Psoas muscle (tissue), 8 donors: ENCODE data around the gene QDPR. TPM values are rescaled to one million over a fixed set of nuclear protein-coding genes. Genes with fewer than 3 reads are reported as not detected.
A peak's percentile ranks its signal among the peaks of the same experiment; 100 is the strongest.

Experiments used
- ATAC-seq, 4 donors: fragments of 200-7000 bp; cut with Tn5 transposase; one replicate each; pipeline ENCODE4 v1.9.1; 2020; ENCODE audit warnings: moderate library complexity in 3 of 4, mild to moderate bottlenecking in 2 of 4
- DNase-seq, 2 donors: peaks; one replicate each; pipeline ENCODE4 v3.0.0-alpha.2; 2020
- H3K27ac ChIP-seq: fragments of 200-600 bp; one replicate; pipeline ENCODE4 v1.8.0; 2022
- H3K27me3 ChIP-seq, 3 donors: fragments of 200-600 bp in 1 of 3; one replicate each; pipeline versions ENCODE4 v1.6.1 to v1.8.0; 2013 to 2022; ENCODE audit warnings: low read length in 2 of 3, mild to moderate bottlenecking in 2 of 3, moderate library complexity in 1 of 3; ENCODE audit not compliant: insufficient read depth in 3 of 3
- H3K36me3 ChIP-seq, 2 donors: fragments of 200-600 bp in 1 of 2; one replicate each; pipeline versions ENCODE4 v1.6.1 to v1.8.0; 2013 to 2022; ENCODE audit warnings: low read depth in 1 of 2, mild to moderate bottlenecking in 1 of 2, moderate library complexity in 1 of 2; ENCODE audit not compliant: insufficient read depth in 1 of 2
- H3K4me1 ChIP-seq: fragments of 200-600 bp; one replicate; pipeline ENCODE4 v1.8.0; 2022
- H3K4me3 ChIP-seq: fragments of 200-600 bp; one replicate; pipeline ENCODE4 v1.8.0; 2022; ENCODE audit warnings: mild to moderate bottlenecking
- H3K9me3 ChIP-seq: fragments of 200-600 bp; one replicate; pipeline ENCODE4 v1.8.0; 2022
- WGBS, 3 donors: extraction: QIAGEN DNeasy Blood & Tissue Kit; methylation state at CpG; one replicate each; pipeline versions ENCODE4 v1.1.6 to v1.1.7; 2013; 5-methylcytosine and 5-hydroxymethylcytosine counted together
- intact Hi-C, 2 donors: fragments of 100-400 bp; cut with DNase I; formaldehyde crosslinking; loops; one replicate each; pipeline versions ENCODE4 v1.11.0 to v1.14.2; 2022
- polyA plus RNA-seq, 3 donors: library from polyadenylated mRNA; stranded (reverse); fragments of 200-250 nt; gene quantifications; one replicate each; pipeline ENCODE4 v1.2.3, GENCODE V29; 2013
- total RNA-seq, 4 donors: library from RNA; stranded (reverse); fragmentation: NEBNext Ultra II Directional in 2 of 4; extraction: Animal tissue kit (Norgen Biotek cat#: 25700) in 2 of 4; gene quantifications; one replicate each; pipeline versions ENCODE4 v1.2.1 to v1.2.4, GENCODE V29; 2021 to 2023
- TF ChIP-seq, protein P1 (sequence below): fragments of 200-600 bp; IDR thresholded peaks from one replicate; pipeline ENCODE4 v1.8.0; 2022; ENCODE audit warnings: antibody characterized with exemption
- donor health status: healthy with polysubstance abuse.
- donor health status: DM: no; HTN: no; CAD: no; lungs with moderate emphysema.
- donor health status: Bipolar disorder and iron deficiency.
- donor health status: healthy.
- donor health status: DM: yes; HTN: yes; CAD: no.
- donor health status: DM: no; HTN: no; CAD: no.
- donor health status: DM: no; HTN: no; CAD: no.
- donor health status: DM: yes; HTN: yes; CAD: no.

QDPR gene
- total and polyA plus RNA-seq, 7 donors: 17.6 to 53.2 (median 39.2) TPM

DNA sequence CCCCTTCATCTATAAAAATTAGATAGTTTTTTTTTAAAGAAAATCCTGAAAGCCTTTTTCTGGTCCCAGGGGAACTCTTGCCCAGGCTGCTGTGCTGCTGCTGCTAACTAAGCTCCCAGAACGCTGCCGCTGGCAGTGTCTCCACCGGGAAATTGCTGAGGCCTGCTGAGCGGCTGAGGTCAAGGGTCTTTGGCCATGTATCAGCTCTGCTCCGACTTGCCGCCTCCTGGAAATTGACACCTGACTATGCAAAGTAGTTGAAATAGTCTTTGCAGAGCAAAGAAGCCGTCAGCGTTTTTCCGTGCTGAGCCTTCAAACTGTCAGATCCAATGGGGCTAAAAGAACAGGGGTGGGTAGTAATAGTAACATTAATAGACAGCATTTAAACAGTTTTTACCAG lies 839 bp downstream of the QDPR start:
- intact Hi-C loops: loop anchor here in 1 of 2 donors (10.0 kb wide), 1 partner anchor 514 kb away; the partner anchor contains the start of gene LCORL
- ATAC-seq (peak in 3 of 4 donors; percentile 41 to 64 (median 47)), DNase-seq (peak in 1 of 2 donors; percentile 24)
- peaks cover 12% of the 10 kb centered on the region for H3K4me1 ChIP-seq
- TF ChIP-seq, protein P1, sequence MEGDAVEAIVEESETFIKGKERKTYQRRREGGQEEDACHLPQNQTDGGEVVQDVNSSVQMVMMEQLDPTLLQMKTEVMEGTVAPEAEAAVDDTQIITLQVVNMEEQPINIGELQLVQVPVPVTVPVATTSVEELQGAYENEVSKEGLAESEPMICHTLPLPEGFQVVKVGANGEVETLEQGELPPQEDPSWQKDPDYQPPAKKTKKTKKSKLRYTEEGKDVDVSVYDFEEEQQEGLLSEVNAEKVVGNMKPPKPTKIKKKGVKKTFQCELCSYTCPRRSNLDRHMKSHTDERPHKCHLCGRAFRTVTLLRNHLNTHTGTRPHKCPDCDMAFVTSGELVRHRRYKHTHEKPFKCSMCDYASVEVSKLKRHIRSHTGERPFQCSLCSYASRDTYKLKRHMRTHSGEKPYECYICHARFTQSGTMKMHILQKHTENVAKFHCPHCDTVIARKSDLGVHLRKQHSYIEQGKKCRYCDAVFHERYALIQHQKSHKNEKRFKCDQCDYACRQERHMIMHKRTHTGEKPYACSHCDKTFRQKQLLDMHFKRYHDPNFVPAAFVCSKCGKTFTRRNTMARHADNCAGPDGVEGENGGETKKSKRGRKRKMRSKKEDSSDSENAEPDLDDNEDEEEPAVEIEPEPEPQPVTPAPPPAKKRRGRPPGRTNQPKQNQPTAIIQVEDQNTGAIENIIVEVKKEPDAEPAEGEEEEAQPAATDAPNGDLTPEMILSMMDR: no peak
- H3K9me3 ChIP-seq: no peaks in the 10 kb centered on the region
- peaks cover 4 to 28% of the 10 kb centered on the region in 2 donors for H3K36me3 ChIP-seq
- 4 to 8% (median 6%) methylated on average over 9 of the region's 9 CpGs for WGBS, 3 donors
- H3K4me3 ChIP-seq: peak overlapping the region; percentile 94
- no peaks in the 10 kb centered on the region for H3K27me3 ChIP-seq
- H3K27ac ChIP-seq: peak overlapping the region; percentile 78

DNA sequence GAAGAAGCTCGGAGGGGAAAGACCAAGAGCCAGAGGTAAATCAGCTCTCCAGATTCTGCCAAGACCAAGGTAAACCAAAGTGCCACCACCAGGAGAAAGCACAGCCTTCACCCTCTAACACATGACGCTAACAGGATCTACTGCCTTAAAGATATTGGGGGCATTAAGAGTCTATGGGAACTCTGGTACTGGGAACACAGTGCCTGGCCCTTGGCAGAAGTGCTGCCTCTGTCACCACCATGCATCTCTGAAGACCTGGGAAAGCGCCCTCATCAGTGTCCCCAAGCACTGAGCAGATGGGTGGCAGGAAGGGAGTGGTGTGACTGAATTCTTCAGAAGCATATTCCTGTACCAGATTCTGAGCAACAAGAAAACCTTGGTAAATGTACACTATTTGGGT lies 1.3 kb downstream of the QDPR start:
- H3K36me3 ChIP-seq: peaks cover 5 to 33% of the 10 kb centered on the region in 2 donors
- intact Hi-C loops: loop anchor here in 1 of 2 donors (10.0 kb wide), 1 partner anchor 514 kb away; the partner anchor contains the start of gene LCORL
- peak overlapping the region; percentile 78 for H3K27ac ChIP-seq
- peak overlapping the region; percentile 94 for H3K4me3 ChIP-seq
- no peaks in the 10 kb centered on the region for H3K27me3 ChIP-seq
- TF ChIP-seq, protein P1: no peak
- ATAC-seq (no peak), DNase-seq (no peak)
- no peaks in the 10 kb centered on the region for H3K9me3 ChIP-seq
- peaks cover 12% of the 10 kb centered on the region for H3K4me1 ChIP-seq
- WGBS, 3 donors: 80 to 85% (median 82%) methylated on average over 3 of the region's 3 CpGs

DNA sequence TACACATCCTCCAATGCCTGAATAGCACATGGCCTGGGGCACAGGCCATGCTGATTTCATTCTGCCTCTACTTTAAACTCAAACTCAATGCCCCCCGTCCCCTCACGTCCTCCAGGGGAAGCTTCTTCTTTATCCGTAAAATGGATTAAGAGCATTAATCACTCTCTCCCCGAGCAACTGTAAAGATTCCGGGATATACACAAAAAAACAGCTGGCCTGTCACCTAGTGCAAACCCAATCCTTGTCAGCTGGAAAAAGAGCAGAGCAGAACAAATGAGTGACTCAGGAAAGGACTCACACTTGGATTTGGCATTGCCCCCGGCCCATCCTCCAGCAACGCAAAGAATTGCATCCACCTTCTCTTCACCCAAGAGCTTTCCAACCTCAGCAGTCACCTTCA lies 7.8 kb downstream of the QDPR start:
- Histone ChIP-seq H3K9me3 (no peaks in the 10 kb centered on the region), H3K27ac (no peak overlapping the region), H3K4me3 (no peak overlapping the region), H3K27me3 (no peaks in the 10 kb centered on the region), H3K36me3 (peaks cover 9 to 91% of the 10 kb centered on the region in 2 donors), H3K4me1 (no peaks in the 10 kb centered on the region)
- intact Hi-C loops: no loop called here
- DNase-seq: no peak
- ATAC-seq: no peak
- WGBS, 3 donors: 60 to 73% (median 60%) methylated on average over 7 of the region's 7 CpGs
- TF ChIP-seq, protein P1: no peak

DNA sequence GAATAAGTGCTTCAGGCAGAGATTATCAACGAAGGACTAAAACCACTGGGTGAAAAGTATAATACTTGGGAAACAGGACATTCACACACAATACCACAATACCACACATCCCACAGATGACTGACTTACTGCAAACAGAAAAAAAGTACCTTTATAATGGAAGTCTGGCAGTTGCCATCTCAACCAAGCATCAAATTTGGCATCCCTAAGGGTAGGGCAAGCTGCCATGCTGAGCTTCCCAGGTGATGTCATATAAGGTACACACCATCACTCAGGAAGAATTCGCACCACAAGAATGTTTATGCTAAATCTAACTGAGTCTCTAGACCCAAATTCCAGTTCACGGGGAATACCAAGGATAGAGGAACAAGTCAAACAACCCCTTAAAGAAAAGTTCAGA lies 9.1 kb downstream of the QDPR start:
- no peak overlapping the region for H3K27ac ChIP-seq
- H3K4me3 ChIP-seq: no peak overlapping the region
- 88 to 96% (median 94%) methylated on average over 3 of the region's 3 CpGs for WGBS, 3 donors
- H3K9me3 ChIP-seq: no peaks in the 10 kb centered on the region
- no peaks in the 10 kb centered on the region for H3K4me1 ChIP-seq
- H3K36me3 ChIP-seq: peaks cover 9 to 94% of the 10 kb centered on the region in 2 donors
- H3K27me3 ChIP-seq: no peaks in the 10 kb centered on the region
- DNase-seq (no peak), ATAC-seq (no peak)
- TF ChIP-seq, protein P1: no peak
- intact Hi-C loops: no loop called here

DNA sequence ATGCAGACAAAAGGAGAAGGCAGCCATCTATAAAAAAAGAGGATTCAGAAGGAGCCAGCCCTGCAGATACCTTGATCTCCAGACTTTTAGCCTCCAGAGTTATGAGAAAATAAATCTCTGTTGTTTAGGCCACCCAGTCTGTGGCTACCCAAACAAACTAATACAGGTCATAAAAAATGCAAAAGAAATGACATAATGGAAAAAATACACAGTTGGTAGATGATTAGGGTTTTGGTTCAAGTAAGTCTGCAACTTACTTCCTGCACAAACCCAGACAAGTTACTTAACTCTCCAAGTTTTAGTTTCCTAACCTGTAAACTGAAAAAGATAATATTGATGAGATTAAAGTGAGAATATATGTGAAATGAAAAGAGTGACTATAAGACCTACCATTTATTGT lies 11.3 kb downstream of the QDPR start:
- intact Hi-C loops: no loop called here
- peaks cover 7 to 91% of the 10 kb centered on the region in 2 donors for H3K36me3 ChIP-seq

More for the DNA sequence above, 11.3 kb downstream of the QDPR start:
- H3K27me3 ChIP-seq: no peaks in the 10 kb centered on the region
- TF ChIP-seq, protein P1: no peak
- no peak for ATAC-seq
- no peak overlapping the region for H3K27ac ChIP-seq
- no peaks in the 10 kb centered on the region for H3K9me3 ChIP-seq
- no peaks in the 10 kb centered on the region for H3K4me1 ChIP-seq
- no peak overlapping the region for H3K4me3 ChIP-seq
- DNase-seq: no peak
